ENCODE data around the gene BHLHA15.

BHLHA15 gene

GRCh38 chr7:98250789-98251188 lies 39.5 kb downstream of the BHLHA15 start:
- no peak for DNase-seq

GRCh38 chr7:98251231-98251600 lies 40.0 kb downstream of the BHLHA15 start:
- no peak for DNase-seq

GRCh38 chr7:98251601-98252424 lies 40.6 kb downstream of the BHLHA15 start, which contains the start of gene TECPR1:
TSS of gene TECPR1 (minus strand) at chr7:98252232. CDS start at chr7:98246146, 6,086 bp downstream.
- peak; percentile 96 for DNase-seq

GRCh38 chr7:98252425-98253054 lies 41.3 kb downstream of the BHLHA15 start:
- no peak for DNase-seq

GRCh38 chr7:98254516-98254915 lies 43.3 kb downstream of the BHLHA15 start:
- DNase-seq = no peak

- DNase-seq = peak; percentile 20
Observed at GRCh38 chr7:98254951-98255610, 43.8 kb downstream of the BHLHA15 start.

GRCh38 chr7:98256431-98256830 lies 45.2 kb downstream of the BHLHA15 start:
- DNase-seq = peak; percentile 98

- DNase-seq = no peak
Observed at GRCh38 chr7:98257701-98258100, 46.5 kb downstream of the BHLHA15 start.
